Tibial nerve (tissue), 4 donors: ENCODE data around the gene CCDC7. TPM values are rescaled to one million over a fixed set of nuclear protein-coding genes. Genes with fewer than 3 reads are reported as not detected.
"Not testable (repeated sequence)": the region's sequence is repeated elsewhere in the genome, so short reads cannot be mapped to it uniquely, and the experiment has no call there.

Experiments
- DNase-seq, 2 donors: peaks; one replicate each; pipeline ENCODE4 v3.0.0-alpha.2; 2019; ENCODE audit warnings: low spot score in 2 of 2
- H3K27ac ChIP-seq, 4 donors: fragments of 200-600 bp; sonication (generic) in 3 of 4; one replicate each; pipeline ENCODE4 v1.5.1; 2017 to 2019; ENCODE audit warnings: mild to moderate bottlenecking in 1 of 4
- H3K27me3 ChIP-seq, 2 donors: fragments of 200-600 bp; sonication (generic) in 1 of 2; one replicate each; pipeline versions ENCODE4 v1.5.1 to v1.6.0; 2017 to 2019
- H3K36me3 ChIP-seq, 3 donors: fragments of 200-600 bp; sonication (generic); one replicate each; pipeline ENCODE4 v1.5.1; 2018 to 2019
- H3K4me1 ChIP-seq, 4 donors: fragments of 200-600 bp; sonication (generic) in 3 of 4; one replicate each; pipeline ENCODE4 v1.5.1; 2017 to 2019
- H3K4me3 ChIP-seq, 4 donors: fragments of 200-600 bp; sonication (generic) in 3 of 4; one replicate each; pipeline ENCODE4 v1.5.1; 2017 to 2019; ENCODE audit warnings: mild to moderate bottlenecking in 1 of 4, moderate library complexity in 1 of 4
- H3K9me3 ChIP-seq, 4 donors: fragments of 200-600 bp; sonication (generic) in 3 of 4; one replicate each; pipeline ENCODE4 v1.5.1; 2017 to 2019
- EP300 ChIP-seq, 2 donors: sonication (generic); formaldehyde crosslinking; IDR thresholded peaks; one replicate each; pipeline ENCODE4 v1.6.1; 2017; ENCODE audit warnings: antibody characterized with exemption in 2 of 2, mild to moderate bottlenecking in 1 of 2
- POLR2A ChIP-seq, 2 donors: fragments of 450-650 bp; IDR thresholded peaks; one replicate each; pipeline ENCODE4 v1.6.1; 2017; ENCODE audit warnings: antibody characterized with exemption in 2 of 2, mild to moderate bottlenecking in 2 of 2, moderate library complexity in 2 of 2
- WGBS, 2 donors: methylation state at CpG; one replicate each; pipeline ENCODE4 v1.1.5; 2018; 5-methylcytosine and 5-hydroxymethylcytosine counted together
- total RNA-seq, 4 donors: library from RNA; depleted of rRNA; stranded (reverse); fragments of >200 nt; gene quantifications; one replicate each; pipeline ENCODE4 v1.1.0, GENCODE V29; 2016
- TF ChIP-seq, protein P1 (sequence below), 5 experiments: fragments of 200-600 bp in 3 of 5; fragments of 450-650 bp in 2 of 5; sonication (generic) in 3 of 5; IDR thresholded peaks; one replicate each; pipeline ENCODE4 v1.5.1; 2016 to 2019; ENCODE audit warnings: antibody characterized with exemption in 5 of 5, mild to moderate bottlenecking in 3 of 5, moderate library complexity in 2 of 5

Gene CCDC7
- total RNA-seq, result 10 to 100 TPM; 20.7 to 97.0 (median 45.6) TPM

DNA sequence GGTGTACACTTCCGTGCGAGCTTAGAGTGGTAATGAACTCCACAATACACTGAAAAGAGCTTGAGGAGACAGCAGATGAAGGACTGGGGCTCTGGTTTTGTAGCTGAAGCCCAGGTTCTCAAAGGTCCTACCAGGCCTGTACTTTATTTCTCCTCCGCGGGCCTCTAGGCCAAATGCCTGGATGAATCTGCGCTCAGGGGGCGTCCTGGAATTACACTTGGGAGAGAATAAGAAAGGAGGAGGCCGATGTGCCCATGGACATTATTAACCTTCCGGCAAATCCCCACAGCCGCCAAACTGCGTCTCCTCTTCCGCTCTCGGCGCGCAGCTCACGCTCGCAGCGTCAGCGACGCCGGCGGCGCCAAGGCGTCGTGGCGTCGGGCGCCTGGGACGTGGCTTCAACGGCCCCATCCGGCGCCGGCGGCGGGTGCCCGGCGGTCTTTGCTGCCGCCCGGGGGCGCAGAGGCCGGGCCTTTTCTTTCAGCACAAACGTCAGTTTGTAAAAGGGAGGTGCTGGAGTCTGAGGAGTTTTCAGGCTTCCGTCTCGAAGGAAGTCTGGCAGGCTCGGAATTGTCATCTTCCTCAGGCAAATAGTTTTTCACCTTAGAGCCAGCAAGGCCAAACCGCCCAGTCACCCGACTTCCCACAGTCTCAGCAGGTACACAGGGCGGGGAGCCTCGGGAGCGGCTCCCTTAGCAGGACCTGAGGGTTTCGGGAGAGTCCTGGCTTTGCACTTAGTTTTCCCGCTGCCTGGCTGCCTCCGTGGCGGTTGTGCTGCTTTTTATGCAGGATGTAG is at the start of gene CCDC7:
CCDC7 (plus strand) TSS at position 401 of the 796 bp plus-strand sequence. CDS start 5,503 bp downstream, outside the sequence.
- WGBS, 2 donors, result 0% methylated on average over 23 to 53 of the region's 53 CpGs
- Histone ChIP-seq H3K4me3 (peak within 1 kb of the TSS; percentile 63 to 83 (median 75)), H3K27ac (peak within 1 kb of the TSS; percentile 94 to 98 (median 96)), H3K27me3 (no peaks in the 10 kb centered on the region), H3K9me3 (no peaks in the 10 kb centered on the region), H3K36me3 (no peaks in the 10 kb centered on the region), H3K4me1 (peaks cover 0 to 21% (median 2%) of the 10 kb centered on the region in 4 donors)
- TF ChIP-seq, protein P1, sequence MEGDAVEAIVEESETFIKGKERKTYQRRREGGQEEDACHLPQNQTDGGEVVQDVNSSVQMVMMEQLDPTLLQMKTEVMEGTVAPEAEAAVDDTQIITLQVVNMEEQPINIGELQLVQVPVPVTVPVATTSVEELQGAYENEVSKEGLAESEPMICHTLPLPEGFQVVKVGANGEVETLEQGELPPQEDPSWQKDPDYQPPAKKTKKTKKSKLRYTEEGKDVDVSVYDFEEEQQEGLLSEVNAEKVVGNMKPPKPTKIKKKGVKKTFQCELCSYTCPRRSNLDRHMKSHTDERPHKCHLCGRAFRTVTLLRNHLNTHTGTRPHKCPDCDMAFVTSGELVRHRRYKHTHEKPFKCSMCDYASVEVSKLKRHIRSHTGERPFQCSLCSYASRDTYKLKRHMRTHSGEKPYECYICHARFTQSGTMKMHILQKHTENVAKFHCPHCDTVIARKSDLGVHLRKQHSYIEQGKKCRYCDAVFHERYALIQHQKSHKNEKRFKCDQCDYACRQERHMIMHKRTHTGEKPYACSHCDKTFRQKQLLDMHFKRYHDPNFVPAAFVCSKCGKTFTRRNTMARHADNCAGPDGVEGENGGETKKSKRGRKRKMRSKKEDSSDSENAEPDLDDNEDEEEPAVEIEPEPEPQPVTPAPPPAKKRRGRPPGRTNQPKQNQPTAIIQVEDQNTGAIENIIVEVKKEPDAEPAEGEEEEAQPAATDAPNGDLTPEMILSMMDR (IDR thresholded peaks at IDR 0.05), result peak; percentile 32 to 70 (median 61)
- TF ChIP-seq POLR2A (IDR thresholded peaks at IDR 0.05), result peak; percentile 29 to 56
- TF ChIP-seq EP300 (IDR thresholded peaks at IDR 0.05), result peak in 1 of 2 donors; percentile 62
- peak; percentile 38 to 51 for DNase-seq

DNA sequence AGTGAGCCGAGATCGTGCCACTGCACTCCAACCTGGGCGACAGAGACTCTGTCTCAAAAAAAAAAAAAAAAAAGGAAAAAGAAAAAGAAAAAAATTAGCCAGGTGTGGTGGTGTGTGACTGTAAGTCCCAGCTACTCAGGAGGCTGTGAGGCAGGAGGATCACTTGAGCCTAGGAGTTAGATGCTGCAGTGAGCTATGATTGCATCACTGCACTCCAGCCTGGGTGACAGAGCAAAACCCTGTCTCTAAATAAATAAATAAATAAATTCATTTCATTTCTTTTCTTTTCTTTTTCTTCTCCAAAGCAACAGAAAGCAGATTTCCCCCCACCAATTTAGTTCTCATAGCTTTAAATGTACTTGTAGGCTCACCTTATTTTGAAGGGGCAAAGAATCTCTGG is 48.8 kb upstream of the CCDC7 start:
- H3K27me3 ChIP-seq, DNase-seq, H3K4me3 ChIP-seq, H3K4me1 ChIP-seq, H3K9me3 ChIP-seq, H3K36me3 ChIP-seq, H3K27ac ChIP-seq: not testable (repeated sequence)
- WGBS, 2 donors, result 98 to 100% methylated on average over 3 of the region's 3 CpGs

DNA sequence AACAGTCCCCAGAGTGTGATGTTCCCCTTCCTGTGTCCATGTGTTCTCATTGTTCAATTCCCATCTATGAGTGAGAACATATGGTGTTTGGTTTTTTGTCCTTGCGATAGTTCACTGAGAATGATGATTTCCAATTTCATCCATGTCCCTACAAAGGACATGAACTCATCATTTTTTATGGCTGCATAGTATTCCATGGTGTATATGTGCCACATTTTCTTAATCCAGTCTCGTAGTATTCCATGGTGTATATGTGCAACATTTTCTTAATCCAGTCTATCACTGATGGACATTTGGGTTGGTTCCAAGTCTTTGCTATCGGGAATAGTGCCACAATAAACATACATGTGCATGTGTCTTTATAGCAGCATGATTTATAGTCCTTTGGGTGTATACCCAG is 46.2 kb upstream of the CCDC7 start:
- H3K27ac ChIP-seq, H3K27me3 ChIP-seq, H3K9me3 ChIP-seq, H3K4me1 ChIP-seq, H3K36me3 ChIP-seq, DNase-seq, H3K4me3 ChIP-seq: not testable (repeated sequence)
- WGBS, 2 donors, result 91 to 94% methylated on average over 3 of the region's 3 CpGs

DNA sequence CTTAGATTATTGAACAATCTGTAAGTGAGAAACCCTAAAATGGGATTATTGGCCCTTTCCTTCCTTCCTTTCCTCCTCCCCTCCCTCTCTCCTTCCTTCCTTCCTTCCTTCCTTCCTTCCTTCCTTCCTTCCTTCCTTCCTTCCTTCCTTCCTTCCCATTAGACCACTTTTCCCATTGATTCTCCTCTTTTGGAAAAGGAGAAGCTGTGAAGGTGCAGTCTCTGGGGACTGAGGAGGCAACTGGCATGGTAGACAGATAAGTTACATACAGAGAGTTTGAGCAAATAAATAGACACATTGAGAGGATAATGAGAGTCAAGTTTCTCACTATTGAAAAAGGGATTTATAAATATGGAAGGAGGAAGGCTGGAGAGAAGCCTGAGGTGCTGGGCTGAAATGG is 45.0 kb upstream of the CCDC7 start:
- no peak overlapping the region for H3K4me3 ChIP-seq
- no peaks in the 10 kb centered on the region for H3K36me3 ChIP-seq
- no peak for DNase-seq
- H3K9me3 ChIP-seq, result no peaks in the 10 kb centered on the region
- no peak overlapping the region for H3K27ac ChIP-seq
- no peak for TF ChIP-seq POLR2A (IDR thresholded peaks at IDR 0.05)
- TF ChIP-seq, protein P1 (IDR thresholded peaks at IDR 0.05), result no peak
- no peak for TF ChIP-seq EP300 (IDR thresholded peaks at IDR 0.05)
- no peaks in the 10 kb centered on the region for H3K27me3 ChIP-seq
- H3K4me1 ChIP-seq, result no peaks in the 10 kb centered on the region

DNA sequence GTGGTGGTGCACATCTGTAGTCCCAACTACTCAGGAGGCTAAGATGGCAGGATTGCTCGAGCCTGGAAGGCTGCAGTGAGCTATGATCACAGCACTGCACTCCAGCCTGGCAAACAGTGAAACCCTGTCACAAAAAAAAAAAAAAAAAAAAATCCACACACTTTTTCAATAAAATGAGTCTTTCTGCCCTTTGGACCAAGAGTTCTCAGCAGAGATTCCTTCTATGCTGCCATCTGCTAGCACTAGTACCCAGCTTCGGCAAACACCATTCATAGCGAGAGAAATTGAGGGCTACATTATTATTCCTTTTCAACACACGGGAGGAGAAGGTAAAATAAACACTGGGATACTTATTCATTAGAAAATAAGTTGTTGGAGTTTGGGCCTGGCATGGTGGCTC is 43.4 kb upstream of the CCDC7 start:
- Histone ChIP-seq H3K4me1 (no peaks in the 10 kb centered on the region), H3K9me3 (no peaks in the 10 kb centered on the region), H3K27ac (no peak overlapping the region), H3K27me3 (no peaks in the 10 kb centered on the region), H3K4me3 (no peak overlapping the region), H3K36me3 (no peaks in the 10 kb centered on the region)
- WGBS, 2 donors, result 83 to 97% methylated on average over 4 of the region's 4 CpGs
- TF ChIP-seq POLR2A (IDR thresholded peaks at IDR 0.05) (no peak), EP300 (IDR thresholded peaks at IDR 0.05) (no peak)
- TF ChIP-seq, protein P1 (IDR thresholded peaks at IDR 0.05), result no peak
- DNase-seq, result no peak

DNA sequence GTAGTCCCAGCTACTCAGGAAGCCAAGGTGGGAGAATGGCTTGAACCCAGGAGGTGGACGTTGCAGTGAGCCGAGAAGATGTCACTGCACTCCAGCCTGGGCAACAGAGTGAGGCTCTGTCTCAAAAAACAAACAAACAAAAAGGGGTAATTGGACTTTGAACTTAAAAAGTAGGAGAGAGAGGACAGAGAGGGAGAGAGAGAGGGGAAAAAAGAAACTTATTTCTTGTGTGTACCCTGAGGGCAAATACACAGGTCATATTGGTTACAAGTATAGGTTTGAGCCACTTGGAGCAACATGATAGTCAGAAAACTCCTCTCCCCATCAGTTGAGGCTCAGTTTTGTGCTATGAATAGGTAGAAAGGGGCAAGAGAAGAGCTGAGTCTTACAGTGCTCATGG is 42.8 kb upstream of the CCDC7 start:
- H3K36me3 ChIP-seq, result no peaks in the 10 kb centered on the region
- no peak overlapping the region for H3K27ac ChIP-seq
- no peaks in the 10 kb centered on the region for H3K9me3 ChIP-seq
- no peaks in the 10 kb centered on the region for H3K27me3 ChIP-seq
- no peaks in the 10 kb centered on the region for H3K4me1 ChIP-seq
- H3K4me3 ChIP-seq, result no peak overlapping the region
- TF ChIP-seq, protein P1 (IDR thresholded peaks at IDR 0.05), result no peak
- TF ChIP-seq EP300 (IDR thresholded peaks at IDR 0.05) (no peak), POLR2A (IDR thresholded peaks at IDR 0.05) (no peak)
- no peak for DNase-seq
- WGBS, 2 donors, result 84 to 91% methylated on average over 2 of the region's 2 CpGs
